HepG2 (cell line): ENCODE data around the gene ARPP21. TPM values are rescaled to one million over a fixed set of nuclear protein-coding genes. Genes with fewer than 3 reads are reported as not detected.
A peak's percentile ranks its signal among the peaks of the same experiment; 100 is the strongest.

Experiments
- ATAC-seq: fragments of 200-7000 bp; cut with Tn5 transposase; 3 replicates; pipeline ENCODE4 v1.9.1; 2020; ENCODE audit warnings: mild to moderate bottlenecking, moderate library complexity
- BruUV-seq: library from RNA; stranded (reverse); fragments of 400-500 nt; replicated peaks from 2 replicates; lab custom pipeline; 2021; lab: Mats Ljungman, UMichigan
- CTCF ChIA-PET: fragments of 300-600 bp; formaldehyde crosslinking; extraction: SDS; loops from one replicate; lab custom pipeline; 2021; ENCODE audit warnings: low total read pairs, inconsistent platforms, low intra/inter-chr PET ratio; lab: Yijun Ruan, JAX
- POLR2A ChIA-PET: fragments of 350-600 bp; sonication (Branson Sonifier 250); formaldehyde crosslinking; loops from one replicate; lab custom pipeline; 2020; ENCODE audit warnings: antibody characterized with exemption, inconsistent platforms; lab: Yijun Ruan, JAX
- DNase-seq: peaks from one replicate; pipeline ENCODE4 v3.0.0-alpha.2; 2015; ENCODE audit warnings: low spot score
- FAIRE-seq: peaks from 3 replicates; lab custom pipeline; 2011; peaks lifted over from hg19 to GRCh38; lab: Jason Lieb, UNC
- H2AFZ ChIP-seq: one replicate; pipeline ENCODE4 v1.6.1; 2011; ENCODE audit warnings: low read length, inconsistent platforms
- H3K27ac ChIP-seq: fragments of 300-600 bp; 3 replicates; pipeline ENCODE4 v1.8.0; 2011; ENCODE audit warnings: mixed run types, mild to moderate bottlenecking, mixed read lengths, low read length, inconsistent platforms; ENCODE audit not compliant: insufficient read depth; ENCODE audit errors: extremely low read length
- H3K27me3 ChIP-seq, 2 experiments: fragments of 200-600 bp in 1 of 2; 2 replicates in 1 of 2; 3 replicates in 1 of 2; pipeline versions ENCODE4 v1.6.0 to v1.8.0; 2011; ENCODE audit warnings: low read length in 2 of 2, mild to moderate bottlenecking in 2 of 2, moderate library complexity in 2 of 2, inconsistent platforms in 1 of 2; ENCODE audit not compliant: insufficient read depth in 2 of 2, control insufficient read depth in 1 of 2
- H3K36me3 ChIP-seq, 2 experiments: fragments of 200-600 bp in 1 of 2; replicated peaks in 1 of 2; 2 replicates in 1 of 2; 3 replicates in 1 of 2; pipeline versions ENCODE4 v1.5.1 to v1.8.0; 2011; ENCODE audit warnings: low read length in 2 of 2, inconsistent platforms in 1 of 2; ENCODE audit not compliant: insufficient read depth in 2 of 2, control insufficient read depth in 1 of 2
- H3K4me1 ChIP-seq: 2 replicates; pipeline ENCODE4 v1.5.1; 2012; ENCODE audit warnings: low read length, inconsistent platforms; ENCODE audit not compliant: insufficient read depth
- H3K4me2 ChIP-seq: 2 replicates; pipeline ENCODE4 v1.6.0; 2011; ENCODE audit warnings: low read depth, low read length, inconsistent platforms
- H3K4me3 ChIP-seq, 3 experiments: fragments of 200-600 bp in 1 of 3; sonication (generic), shearing (Covaris generic) in 1 of 3; replicated peaks in 1 of 3; 2 replicates each; pipeline ENCODE4 v1.5.1; 2011 to 2016; ENCODE audit warnings: low read length in 3 of 3, inconsistent platforms in 2 of 3, low read depth in 2 of 3, mild to moderate bottlenecking in 2 of 3, control low read depth in 1 of 3, mixed read lengths in 1 of 3; ENCODE audit not compliant: insufficient read depth in 1 of 3
- H3K79me2 ChIP-seq: one replicate; pipeline ENCODE4 v1.6.1; 2011; ENCODE audit warnings: low read length, inconsistent platforms; ENCODE audit not compliant: insufficient read depth
- H3K9ac ChIP-seq: 2 replicates; pipeline ENCODE4 v1.6.0; 2011; ENCODE audit warnings: mild to moderate bottlenecking, low read depth, low read length, inconsistent platforms; ENCODE audit not compliant: insufficient read depth
- H3K9me3 ChIP-seq: 2 replicates; pipeline ENCODE4 v1.5.1; 2012; ENCODE audit warnings: mild to moderate bottlenecking, low read length
- H4K20me1 ChIP-seq: 2 replicates; pipeline ENCODE4 v1.6.0; 2011; ENCODE audit warnings: inconsistent platforms, mild to moderate bottlenecking, low read length, moderate library complexity; ENCODE audit not compliant: insufficient read depth
- E2F1 ChIP-seq: sonication (generic); formaldehyde crosslinking; IDR thresholded peaks from 2 replicates; pipeline ENCODE4 v1.5.0; 2020; ENCODE audit warnings: missing genetic modification reagents
- GTF2F1 ChIP-seq: fragments of 150-350 bp; IDR thresholded peaks from 2 replicates; pipeline ENCODE4 v1.6.1; 2014; ENCODE audit warnings: low read length
- MAFK ChIP-seq, 2 experiments: IDR thresholded peaks in 1 of 2; conservative IDR thresholded peaks in 1 of 2; 2 replicates each; pipeline ENCODE4 v1.6.1; 2011; ENCODE audit warnings: improper control_type of control experiment in 2 of 2, low read length in 2 of 2
- NFE2L2 ChIP-seq: fragments of 150-350 bp; IDR thresholded peaks from 2 replicates; pipeline ENCODE4 v1.6.1; 2014; ENCODE audit warnings: low read length
- PCBP1 ChIP-seq: fragments of 200-400 bp; formaldehyde crosslinking; IDR thresholded peaks from 2 replicates; pipeline ENCODE4 v1.6.1; 2017; ENCODE audit warnings: mild to moderate bottlenecking, low read depth, low read length, borderline replicate concordance
- ZNF24 ChIP-seq: fragments of 450-650 bp; IDR thresholded peaks from 2 replicates; pipeline ENCODE4 v1.6.1; 2017; ENCODE audit warnings: antibody characterized with exemption, mild to moderate bottlenecking
- ZNF30 ChIP-seq: sonication (generic); formaldehyde crosslinking; IDR thresholded peaks from 2 replicates; pipeline ENCODE4 v1.5.0; 2020; ENCODE audit warnings: mild to moderate bottlenecking, missing genetic modification reagents
- ZNF816 ChIP-seq: sonication (generic); formaldehyde crosslinking; IDR thresholded peaks from 2 replicates; pipeline ENCODE4 v1.8.0; 2022; ENCODE audit warnings: missing genetic modification reagents, mild to moderate bottlenecking, borderline replicate concordance
- WGBS: methylation state at CpG from one replicate; pipeline ENCODE4 v1.1.6; 2017; ENCODE audit warnings: low lambda C conversion rate; 5-methylcytosine and 5-hydroxymethylcytosine counted together
- in situ Hi-C: cut with HindIII; loops from 2 replicates; pipeline ENCODE4 v1.10.0; 2017; ENCODE audit warnings: low pct_unique_long_range_greater_than_20kb; ENCODE audit not compliant: extremely low pct_ligation_motif_present
- intact Hi-C: fragments of 100-400 bp; cut with micrococcal nuclease; formaldehyde crosslinking; loops from one replicate; pipeline ENCODE4 v1.10.0; 2022; ENCODE audit not compliant: unreplicated experiment
- polyA plus RNA-seq, 8 experiments: library from polyadenylated mRNA; depleted of rRNA in 3 of 8; stranded (reverse) in 7 of 8; unstranded in 1 of 8; fragments of >200 nt; fragmentation: Illumina TruSeq in 4 of 8; extraction: Trizol in 4 of 8; gene quantifications; 2 replicates each; pipeline versions ENCODE4 v1.2.1 to v1.2.3, GENCODE V29; 2011 to 2016; ENCODE audit warnings: low read depth in 4 of 8, missing spikeins in 1 of 8, mixed read lengths in 1 of 8; ENCODE audit not compliant: insufficient read depth in 1 of 8
- total RNA-seq, 5 experiments: library from RNA; depleted of rRNA; stranded (reverse); fragments of >200 nt; fragmentation: Illumina TruSeq; extraction: Trizol; gene quantifications; 2 replicates each; pipeline ENCODE4 v1.2.3, GENCODE V29; 2016; ENCODE audit warnings: low read depth in 1 of 5

Gene ARPP21
- total and polyA plus RNA-seq, 2 of the 13 experiments (the other 11 are each of a cell fraction or from before 2014, with no cell fraction given), result not detected

- BruUV-seq, result no TSS peak
- Histone ChIP-seq H2AFZ (no peak overlapping the region), H3K4me1 (no peaks in the 10 kb centered on the region), H3K9me3 (no peaks in the 10 kb centered on the region), H3K27me3 (no peaks in the 10 kb centered on the region), H4K20me1 (no peaks in the 10 kb centered on the region), H3K4me2 (no peak overlapping the region), H3K4me3 (no peak overlapping the region), H3K79me2 (no peaks in the 10 kb centered on the region), H3K9ac (no peak overlapping the region), H3K27ac (no peak overlapping the region), H3K36me3 (no peaks in the 10 kb centered on the region)
- in situ Hi-C loops (no loop called here), intact Hi-C loops (no loop called here)
- ChIA-PET POLR2A (no interaction called here), CTCF (no interaction called here)
- 17% methylated on average over 3 of the region's 3 CpGs for WGBS
- FAIRE-seq (no peak), DNase-seq (no peak), ATAC-seq (no peak)
- TF ChIP-seq ZNF24 (no peak), ZNF30 (no peak), PCBP1 (no peak), MAFK (conservative IDR thresholded peaks at IDR 0.05 in 1 of 2, IDR thresholded peaks at IDR 0.05 in 1 of 2; ENCODE audit: low read length in 2 of 2) (0 out of 4 replicates have a peak, but pooled peaks of 1 of the 2 experiments have one; percentile 7), GTF2F1 (no peak)
Measured at GRCh38 chr3:35596335-35596995, 42.9 kb upstream of the ARPP21 start.

- Histone ChIP-seq H3K4me1 (no peaks in the 10 kb centered on the region), H3K36me3 (no peaks in the 10 kb centered on the region), H3K9ac (no peak overlapping the region), H2AFZ (no peak overlapping the region), H3K79me2 (no peaks in the 10 kb centered on the region), H3K4me2 (no peak overlapping the region), H3K27me3 (no peaks in the 10 kb centered on the region), H4K20me1 (no peaks in the 10 kb centered on the region), H3K27ac (no peak overlapping the region), H3K4me3 (no peak overlapping the region), H3K9me3 (no peaks in the 10 kb centered on the region)
- CTCF ChIA-PET, result no interaction called here
- no peak for FAIRE-seq
- POLR2A ChIA-PET, result no interaction called here
- BruUV-seq, result no TSS peak
- in situ Hi-C loops, result no loop called here
- WGBS, result 21% methylated on average over 3 of the region's 3 CpGs
- ATAC-seq, result no peak
- no peak for TF ChIP-seq NFE2L2
- TF ChIP-seq E2F1, result no peak
- no peak for TF ChIP-seq ZNF816 (CRISPR knock-in tag)
- intact Hi-C loops, result no loop called here
- DNase-seq, result no peak
Measured at GRCh38 chr3:35597490-35597889, 41.8 kb upstream of the ARPP21 start.
